ENCODE measurements around the gene UCN2.
"Not testable (repeated sequence)": the region's sequence is repeated elsewhere in the genome, so short reads cannot be mapped to it uniquely, and the experiment has no call there.

The UCN2 gene

DNA sequence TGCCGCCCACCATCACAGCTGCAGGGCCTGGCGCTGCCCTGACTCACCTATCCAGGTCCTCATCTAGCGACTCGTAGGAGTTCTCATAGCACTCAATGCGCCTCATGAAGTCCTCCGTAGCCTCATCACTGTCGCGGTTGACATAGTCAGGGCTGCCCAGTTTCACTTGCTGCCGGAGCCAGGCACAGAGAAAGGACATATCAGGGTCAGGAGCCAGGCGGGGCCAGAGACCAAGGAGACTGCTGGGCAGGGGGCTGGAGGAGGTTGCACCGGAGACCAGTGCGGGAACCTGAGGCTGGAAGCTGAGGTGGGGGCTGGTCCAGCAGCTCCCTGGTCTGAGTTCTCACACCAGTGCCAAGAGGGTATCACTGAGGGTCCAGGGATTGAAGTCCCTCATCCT lies 25.1 kb downstream of the UCN2 start:
- DNase-seq (ENCODE audit: low spot score) (no peak), FAIRE-seq (no peak)

- DNase-seq (ENCODE audit: low spot score) (no peak), FAIRE-seq (no peak)
These were observed 26.8 kb downstream of the UCN2 start for GRCh38 chr3:48536785-48537184.

- DNase-seq (ENCODE audit: low spot score) (no peak), FAIRE-seq (no peak)
These were observed 27.5 kb downstream of the UCN2 start for GRCh38 chr3:48536116-48536515.

- no peak for FAIRE-seq
- no peak for DNase-seq (ENCODE audit: low spot score)
These were observed 28.0 kb downstream of the UCN2 start for GRCh38 chr3:48535578-48535977.

- FAIRE-seq (no peak), DNase-seq (ENCODE audit: low spot score) (no peak)
These were observed 30.6 kb downstream of the UCN2 start for GRCh38 chr3:48532977-48533337.

- FAIRE-seq, result no peak
These were observed 31.2 kb downstream of the UCN2 start for GRCh38 chr3:48532271-48532976.

GRCh38 chr3:48530701-48531100 lies 32.9 kb downstream of the UCN2 start:
- not testable (repeated sequence) for FAIRE-seq; DNase-seq (ENCODE audit: low spot score)

More at GRCh38 chr3:48532271-48532976, 31.2 kb downstream of the UCN2 start:
- DNase-seq (ENCODE audit: low spot score), result no peak

- FAIRE-seq, result no peak
- no peak for DNase-seq (ENCODE audit: low spot score)
These were observed 34.8 kb downstream of the UCN2 start for GRCh38 chr3:48528754-48529153.

DNA sequence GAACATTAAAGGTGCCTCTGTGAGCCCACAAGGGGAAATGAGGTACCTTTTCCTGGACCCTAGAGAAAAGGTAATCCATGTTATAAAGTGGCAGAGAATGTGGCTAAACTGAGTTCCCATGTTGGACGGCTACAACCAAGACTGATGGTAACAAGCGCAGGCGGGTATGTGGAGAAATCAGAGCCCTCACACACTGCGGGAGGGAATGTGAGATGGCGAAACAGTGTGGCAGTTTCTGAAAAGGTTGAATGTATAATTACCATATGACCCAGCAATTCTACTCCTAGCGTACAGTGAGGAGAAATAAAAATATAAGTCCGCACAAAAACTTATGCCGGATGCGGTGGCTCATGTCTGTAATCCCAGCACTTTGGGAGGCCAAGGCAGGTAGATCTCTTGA lies 35.5 kb downstream of the UCN2 start:
- DNase-seq (ENCODE audit: low spot score), result no peak
- FAIRE-seq, result no peak

DNA sequence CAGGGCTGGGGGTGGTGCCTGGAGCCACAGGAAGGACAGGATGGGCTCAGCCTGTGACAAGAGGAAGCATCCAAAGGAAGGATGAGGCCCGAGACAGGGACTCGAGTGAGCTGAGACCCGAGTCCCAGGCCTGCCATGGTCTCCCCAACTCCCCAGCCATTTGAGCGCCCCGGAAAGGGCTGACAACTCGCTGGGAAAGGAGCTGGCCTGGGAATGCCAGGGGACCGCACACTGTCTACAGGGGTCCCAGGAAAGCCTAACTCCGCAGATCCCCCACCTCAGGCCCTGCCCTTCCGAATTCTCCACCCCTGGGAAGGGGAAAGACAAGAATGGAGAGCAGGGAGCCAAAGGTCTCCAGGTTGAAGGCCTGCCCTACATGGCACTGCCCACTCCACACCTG lies 38.6 kb downstream of the UCN2 start:
- DNase-seq (ENCODE audit: low spot score) (no peak), FAIRE-seq (no peak)

GRCh38 chr3:48521635-48522034 lies 41.9 kb downstream of the UCN2 start:
- FAIRE-seq (no peak), DNase-seq (ENCODE audit: low spot score) (no peak)

GRCh38 chr3:48519277-48519643 lies 44.3 kb downstream of the UCN2 start:
- FAIRE-seq (no peak), DNase-seq (ENCODE audit: low spot score) (no peak)

DNA sequence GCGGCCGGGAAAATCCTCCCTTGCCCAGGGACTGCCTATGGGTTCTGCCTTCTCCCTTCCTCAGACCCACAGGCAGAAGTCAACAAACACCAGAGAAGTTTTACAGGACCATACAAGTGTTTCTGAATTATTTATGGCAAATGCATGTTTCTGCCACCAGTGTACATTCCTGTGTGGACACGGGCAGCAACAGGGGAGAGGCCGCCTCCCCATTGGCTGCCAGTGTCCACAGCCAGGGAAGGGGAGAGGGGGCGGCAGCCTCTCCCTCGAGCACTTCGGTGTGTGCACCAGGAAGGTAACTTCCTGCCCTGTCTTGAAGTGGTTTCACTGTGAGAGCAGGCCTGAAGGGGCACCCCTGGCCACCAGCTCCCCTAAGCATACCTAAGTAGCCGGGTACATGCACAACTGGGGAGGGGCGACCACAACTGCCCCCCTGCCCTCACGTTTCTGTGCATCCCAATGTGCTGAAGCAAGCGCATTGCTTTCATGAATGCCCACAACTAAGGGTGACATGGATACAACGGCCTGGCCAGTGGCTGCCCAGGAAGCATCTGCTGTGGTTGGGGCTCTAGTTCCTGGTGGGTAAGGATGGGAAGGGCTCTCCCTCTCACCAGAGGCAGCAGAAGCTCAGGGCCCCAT lies 44.8 kb downstream of the UCN2 start:
- DNase-seq (ENCODE audit: low spot score) (no peak), FAIRE-seq (no peak)

GRCh38 chr3:48518069-48518468 lies 45.5 kb downstream of the UCN2 start:
- DNase-seq (ENCODE audit: low spot score), result no peak
- no peak for FAIRE-seq

GRCh38 chr3:48516571-48516970 lies 47.0 kb downstream of the UCN2 start:
- DNase-seq (ENCODE audit: low spot score) (no peak), FAIRE-seq (no peak)

GRCh38 chr3:48514431-48515227 lies 49.0 kb downstream of the UCN2 start:
- no peak for FAIRE-seq
- DNase-seq (ENCODE audit: low spot score), result no peak

All from RCC 7860 (cell line).